B cell (primary cell): ENCODE results near the gene CNNM3. TPM values are rescaled to one million over a fixed set of nuclear protein-coding genes. Genes with fewer than 3 reads are reported as not detected.
A peak's percentile ranks its signal among the peaks of the same experiment; 100 is the strongest.

Source experiments
- ATAC-seq: fragments of 200-7000 bp; cut with Tn5 transposase; one replicate; pipeline ENCODE4 v1.10.0; 2021; ENCODE audit warnings: low read depth, mild to moderate bottlenecking, moderate number of reproducible peaks, moderate library complexity
- CTCF ChIA-PET: fragments of 350-600 bp; sonication (Branson Sonifier 250); formaldehyde crosslinking; loops from one replicate; lab custom pipeline; 2021; ENCODE audit warnings: antibody characterized with exemption, inconsistent platforms; lab: Charles Lee
- POLR2A ChIA-PET: fragments of 350-600 bp; sonication (Branson Sonifier 250); formaldehyde crosslinking; loops from one replicate; lab custom pipeline; 2021; ENCODE audit warnings: antibody characterized with exemption; lab: Charles Lee
- DNase-seq: peaks from one replicate; pipeline ENCODE4 v3.0.0; 2013
- H2AFZ ChIP-seq: 2 replicates; pipeline ENCODE4 v1.6.1; 2012; ENCODE audit warnings: mild to moderate bottlenecking, low read depth, low read length; ENCODE audit not compliant: insufficient read depth, poor library complexity, severe bottlenecking
- H3K27ac ChIP-seq, 2 donors: 1 replicate in 1 of 2; 2 replicates in 1 of 2; pipeline ENCODE4 v1.5.1; 2012 to 2013; ENCODE audit warnings: low read length in 2 of 2, mild to moderate bottlenecking in 2 of 2, moderate library complexity in 1 of 2
- H3K27me3 ChIP-seq, 4 experiments: fragments of 200-600 bp in 1 of 4; sonication (generic) in 1 of 4; replicated peaks in 1 of 4; 1 replicate in 2 of 4; 2 replicates in 2 of 4; pipeline versions ENCODE4 v1.6.1 to v1.7.0; 2013 to 2016; ENCODE audit warnings: low read length in 3 of 4, mild to moderate bottlenecking in 2 of 4, mixed read lengths in 1 of 4, moderate library complexity in 1 of 4; ENCODE audit not compliant: insufficient read depth in 4 of 4, control insufficient read depth in 3 of 4; ENCODE audit errors: control extremely low read depth in 1 of 4
- H3K36me3 ChIP-seq, 2 experiments: replicated peaks in 1 of 2; 1 replicate in 1 of 2; 2 replicates in 1 of 2; pipeline versions ENCODE4 v1.6.1 to v1.7.1; 2013; ENCODE audit warnings: low read length in 1 of 2; ENCODE audit not compliant: insufficient read depth in 2 of 2, control insufficient read depth in 1 of 2; ENCODE audit errors: control extremely low read depth in 1 of 2, extremely low read depth in 1 of 2
- H3K4me1 ChIP-seq, 2 donors: fragments of 200-600 bp in 1 of 2; sonication (generic) in 1 of 2; 1 replicate in 1 of 2; 2 replicates in 1 of 2; pipeline versions ENCODE4 v1.5.1 to v1.6.1; 2013 to 2017; ENCODE audit warnings: low read length in 2 of 2; ENCODE audit not compliant: control insufficient read depth in 2 of 2, insufficient read depth in 2 of 2
- H3K4me2 ChIP-seq: replicated peaks from 2 replicates; pipeline ENCODE3; 2012; ENCODE audit warnings: mild to moderate bottlenecking, low read depth, low read length; ENCODE audit not compliant: poor library complexity, severe bottlenecking
- H3K4me3 ChIP-seq, 5 experiments: fragments of 200-600 bp in 1 of 5; sonication (generic) in 1 of 5; 1 replicate in 3 of 5; 2 replicates in 2 of 5; pipeline versions ENCODE4 v1.5.1 to v1.7.0; 2011 to 2016; ENCODE audit warnings: low read length in 4 of 5, mild to moderate bottlenecking in 4 of 5, low read depth in 2 of 5, control low read depth in 1 of 5, moderate library complexity in 1 of 5; ENCODE audit not compliant: insufficient read depth in 1 of 5; ENCODE audit errors: control extremely low read depth in 1 of 5, extremely low read depth in 1 of 5
- H3K79me2 ChIP-seq: fragments of 200-600 bp; sonication (generic); one replicate; pipeline ENCODE4 v1.6.0; 2016; ENCODE audit warnings: low read length; ENCODE audit not compliant: control insufficient read depth, insufficient read depth
- H3K9ac ChIP-seq: fragments of 200-600 bp; sonication (generic); 2 replicates; pipeline ENCODE4 v1.6.1; 2017; ENCODE audit warnings: mild to moderate bottlenecking, low read length, moderate library complexity
- H3K9me3 ChIP-seq, 3 donors: one replicate each; pipeline versions ENCODE4 v1.6.1 to v1.7.1; 2013; ENCODE audit warnings: low read length in 2 of 3; ENCODE audit not compliant: control insufficient read depth in 2 of 3, insufficient read depth in 1 of 3; ENCODE audit errors: control extremely low read depth in 1 of 3
- H4K20me1 ChIP-seq: 2 replicates; pipeline ENCODE4 v1.6.0; 2012; ENCODE audit warnings: mild to moderate bottlenecking, low read length; ENCODE audit not compliant: insufficient read depth, control insufficient read depth, poor library complexity, severe bottlenecking
- H3K27ac Mint-ChIP-seq: one replicate; pipeline ENCODE4 v1.8.0; 2021; ENCODE audit warnings: mixed read lengths
- H3K27me3 Mint-ChIP-seq: one replicate; pipeline ENCODE4 v1.8.0; 2021; ENCODE audit warnings: mixed read lengths
- H3K4me1 Mint-ChIP-seq: one replicate; pipeline ENCODE4 v1.8.0; 2021; ENCODE audit warnings: mixed read lengths
- H3K4me3 Mint-ChIP-seq: one replicate; pipeline ENCODE4 v1.8.0; 2021; ENCODE audit warnings: mixed read lengths
- H3K9me3 Mint-ChIP-seq: one replicate; pipeline ENCODE4 v1.8.0; 2022; ENCODE audit warnings: mixed read lengths; ENCODE audit not compliant: insufficient read depth
- EZH2 ChIP-seq: IDR thresholded peaks from 2 replicates; pipeline ENCODE4 v1.6.1; 2012; ENCODE audit warnings: borderline replicate concordance, low read depth, mild to moderate bottlenecking, moderate library complexity, low read length; ENCODE audit not compliant: insufficient read depth, poor library complexity, severe bottlenecking
- WGBS: methylation state at CpG from one replicate; pipeline ENCODE4 v1.1.5; 2013; ENCODE audit warnings: missing lambda C conversion rate; ENCODE audit not compliant: insufficient coverage; 5-methylcytosine and 5-hydroxymethylcytosine counted together
- intact Hi-C: fragments of 100-400 bp; cut with micrococcal nuclease; formaldehyde crosslinking; loops from one replicate; pipeline ENCODE4 v1.10.0; 2022
- polyA plus RNA-seq: library from polyadenylated mRNA; depleted of rRNA; stranded (reverse); fragments of >200 nt; gene quantifications from 2 replicates; pipeline ENCODE4 v1.2.3, GENCODE V29; 2012
- total RNA-seq, 2 donors: library from RNA; stranded (reverse); fragments of 120-200 nt in 1 of 2; gene quantifications; 1 replicate in 1 of 2; 2 replicates in 1 of 2; pipeline versions ENCODE4 v1.2.3 to v1.2.4, GENCODE V29; 2013 to 2022
- TF ChIP-seq, protein P1 (sequence below): fragments of 200-600 bp; IDR thresholded peaks from one replicate; pipeline ENCODE4 v1.8.0; 2022; ENCODE audit warnings: antibody characterized with exemption, mild to moderate bottlenecking

Gene CNNM3
- total and polyA plus RNA-seq, 2 donors (not counting 1 experiment from before 2014, with no cell fraction given), result 28.8 to 54.7 TPM

DNA sequence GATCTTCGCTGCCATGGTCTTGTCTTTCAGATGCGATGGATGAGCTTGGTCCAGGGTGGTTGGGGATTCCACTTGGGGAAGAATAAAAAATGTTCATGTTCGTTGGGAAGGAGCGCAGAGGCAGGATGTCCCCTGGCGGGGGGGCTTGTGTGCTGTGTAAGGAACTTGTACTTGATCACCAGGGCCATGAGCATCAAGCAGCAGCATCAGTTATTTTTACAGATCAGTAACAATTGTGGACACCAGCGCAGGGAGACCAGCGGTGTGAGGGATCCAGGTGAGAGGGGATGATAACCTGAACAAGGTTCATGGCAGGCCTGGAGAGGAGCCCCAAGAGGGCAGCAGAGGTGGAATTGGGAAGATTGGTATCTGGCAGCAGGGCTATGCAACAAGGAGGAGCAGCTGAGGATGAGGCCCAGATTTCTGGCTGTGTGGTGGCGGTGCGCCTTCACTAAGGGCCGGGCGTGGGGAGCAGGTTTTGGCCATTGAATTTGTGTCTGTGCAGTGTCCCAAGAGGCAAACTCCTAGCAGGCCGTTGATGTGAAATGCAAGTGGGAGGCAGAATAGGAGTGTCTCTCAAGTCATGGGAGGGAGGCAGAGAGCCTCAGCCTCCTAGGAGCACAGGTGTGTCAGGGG is 3.9 kb downstream of the CNNM3 start:
- Mint-ChIP-seq H3K4me1 (peaks cover 59% of the 10 kb centered on the region), H3K4me3 (peak overlapping the region; percentile 55), H3K9me3 (no peaks in the 10 kb centered on the region), H3K27me3 (no peaks in the 10 kb centered on the region), H3K27ac (peak overlapping the region; percentile 8)
- intact Hi-C loops, result loop anchor here (5.0 kb wide), 2 partner anchors 283 to 483 kb away; partner anchors contain the start of genes ARID5A and NCAPH
- no peak for TF ChIP-seq EZH2
- TF ChIP-seq, protein P1, sequence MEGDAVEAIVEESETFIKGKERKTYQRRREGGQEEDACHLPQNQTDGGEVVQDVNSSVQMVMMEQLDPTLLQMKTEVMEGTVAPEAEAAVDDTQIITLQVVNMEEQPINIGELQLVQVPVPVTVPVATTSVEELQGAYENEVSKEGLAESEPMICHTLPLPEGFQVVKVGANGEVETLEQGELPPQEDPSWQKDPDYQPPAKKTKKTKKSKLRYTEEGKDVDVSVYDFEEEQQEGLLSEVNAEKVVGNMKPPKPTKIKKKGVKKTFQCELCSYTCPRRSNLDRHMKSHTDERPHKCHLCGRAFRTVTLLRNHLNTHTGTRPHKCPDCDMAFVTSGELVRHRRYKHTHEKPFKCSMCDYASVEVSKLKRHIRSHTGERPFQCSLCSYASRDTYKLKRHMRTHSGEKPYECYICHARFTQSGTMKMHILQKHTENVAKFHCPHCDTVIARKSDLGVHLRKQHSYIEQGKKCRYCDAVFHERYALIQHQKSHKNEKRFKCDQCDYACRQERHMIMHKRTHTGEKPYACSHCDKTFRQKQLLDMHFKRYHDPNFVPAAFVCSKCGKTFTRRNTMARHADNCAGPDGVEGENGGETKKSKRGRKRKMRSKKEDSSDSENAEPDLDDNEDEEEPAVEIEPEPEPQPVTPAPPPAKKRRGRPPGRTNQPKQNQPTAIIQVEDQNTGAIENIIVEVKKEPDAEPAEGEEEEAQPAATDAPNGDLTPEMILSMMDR, result no peak
- POLR2A ChIA-PET, result interaction anchor here (0.6 kb wide), 1 partner anchor 25 kb away, joined by 4 read pairs; no protein-coding TSS in a partner anchor
- Histone ChIP-seq H3K27ac (no peak overlapping the region), H4K20me1 (peaks cover 77% of the 10 kb centered on the region), H3K4me2 (peak overlapping the region; percentile 47), H3K36me3 (peaks cover 0 to 35% of the 10 kb centered on the region in 2 experiments), H3K4me1 (peaks cover 34 to 36% of the 10 kb centered on the region in 2 donors), H2AFZ (no peak overlapping the region), H3K27me3 (no peaks in the 10 kb centered on the region), H3K9ac (no peak overlapping the region), H3K79me2 (peaks cover 66% of the 10 kb centered on the region), H3K9me3 (no peaks in the 10 kb centered on the region), H3K4me3 (no peak overlapping the region)
- no peak for DNase-seq
- WGBS, result 98% methylated on average over 9 of the region's 12 CpGs
- CTCF ChIA-PET, result interaction anchor here (0.6 to 1.4 kb wide), 2 partner anchors 41 to 141 kb away, joined by 3 read pairs; no protein-coding TSS in a partner anchor
- no peak for ATAC-seq

DNA sequence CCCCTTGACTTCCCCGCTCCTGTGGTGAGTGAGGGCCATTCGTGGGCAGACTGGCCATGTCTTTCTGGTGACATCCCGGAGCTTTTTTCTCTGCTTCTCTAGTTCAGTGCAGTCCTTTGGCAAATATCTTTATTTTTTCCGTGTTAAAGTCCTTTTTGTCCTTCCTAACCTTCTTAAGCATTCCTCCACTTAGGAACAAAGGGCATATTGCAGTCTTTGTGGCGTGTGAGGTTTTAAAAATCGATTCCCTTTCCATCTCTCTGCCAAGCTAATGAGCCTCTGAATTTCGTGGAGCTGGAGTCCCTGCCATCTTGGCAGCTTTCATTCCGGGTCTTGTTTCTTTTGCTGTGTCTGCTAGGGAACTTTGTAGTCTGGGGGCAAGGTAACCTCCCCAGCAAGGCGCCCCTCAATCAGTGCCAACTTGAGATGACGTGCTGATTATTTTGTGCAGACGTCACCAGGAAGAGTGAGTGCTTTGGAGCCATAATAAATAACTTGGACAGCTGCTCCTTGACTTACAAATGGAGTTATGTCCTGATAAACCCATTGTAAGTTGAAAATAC is 5.1 kb downstream of the CNNM3 start:
- WGBS, result 93% methylated on average over 8 of the region's 11 CpGs
- Histone ChIP-seq H3K9me3 (no peaks in the 10 kb centered on the region), H3K79me2 (peaks cover 66% of the 10 kb centered on the region), H3K4me3 (no peak overlapping the region), H4K20me1 (peaks cover 81% of the 10 kb centered on the region), H3K4me1 (peaks cover 29 to 32% of the 10 kb centered on the region in 2 donors), H3K36me3 (peaks cover 0 to 46% of the 10 kb centered on the region in 2 experiments), H3K4me2 (no peak overlapping the region), H3K27me3 (no peaks in the 10 kb centered on the region), H3K9ac (no peak overlapping the region), H3K27ac (no peak overlapping the region), H2AFZ (no peak overlapping the region)
- peak overlapping the region; percentile 26 for H3K4me3 Mint-ChIP-seq
- peaks cover 52% of the 10 kb centered on the region for H3K4me1 Mint-ChIP-seq
- no peak overlapping the region for H3K27ac Mint-ChIP-seq
- no peak for DNase-seq
- TF ChIP-seq EZH2, result no peak
- TF ChIP-seq, protein P1, result no peak
- POLR2A ChIA-PET, result no interaction called here
- CTCF ChIA-PET, result interaction anchor here (1.4 kb wide), 1 partner anchor 43 kb away, joined by 3 read pairs; no protein-coding TSS in a partner anchor
- H3K9me3 Mint-ChIP-seq, result no peaks in the 10 kb centered on the region
- intact Hi-C loops, result no loop called here
- no peaks in the 10 kb centered on the region for H3K27me3 Mint-ChIP-seq
- ATAC-seq, result no peak
